Left cardiac atrium (tissue), 4 donors: ENCODE results near the gene BNC2. TPM values are rescaled to one million over a fixed set of nuclear protein-coding genes. Genes with fewer than 3 reads are reported as not detected.

ENCODE experiments used
- ATAC-seq, 2 donors: fragments of 200-7000 bp; cut with Tn5 transposase; one replicate each; pipeline ENCODE4 v1.9.1; 2020; ENCODE audit warnings: mild to moderate bottlenecking in 2 of 2, moderate library complexity in 2 of 2
- DNase-seq: peaks from one replicate; pipeline ENCODE4 v3.0.0-alpha.2; 2020
- intact Hi-C, 2 donors: fragments of 100-400 bp; cut with DNase I; formaldehyde crosslinking; loops; one replicate each; pipeline versions ENCODE4 v1.14.1 to v1.15.1; 2022 to 2023
- total RNA-seq, 2 donors: library from RNA; stranded (reverse); fragmentation: NEBNext Ultra II Directional; extraction: Animal tissue kit (Norgen Biotek cat#: 25700); gene quantifications; one replicate each; pipeline ENCODE4 v1.2.1, GENCODE V29; 2021
- donor health status: DM: no; HTN: yes; CAD: no.
- donor health status: DM: no; HTN: yes; CAD: no; lungs with severe emphysema.
- donor health status: DM: yes; HTN: yes; CAD: no.
- donor health status: Dilated cardiomyopathy.

Gene BNC2
- total RNA-seq, 2 donors from 2014 or later, result 55.1 to 100.0 TPM

GRCh38 chr9:16426716-16427115 is 443.8 kb downstream of the BNC2 start:
- intact Hi-C loops, result no loop called here
- DNase-seq, result no peak
- ATAC-seq, result no peak

GRCh38 chr9:16425562-16426231 is 444.8 kb downstream of the BNC2 start:
- DNase-seq (no peak), ATAC-seq (no peak)
- intact Hi-C loops, result no loop called here

- no peak for DNase-seq
- intact Hi-C loops, result no loop called here
- no peak for ATAC-seq
Observed at GRCh38 chr9:16422114-16422513, 448.4 kb downstream of the BNC2 start.

- ATAC-seq (no peak), DNase-seq (no peak)
Observed at GRCh38 chr9:16421532-16421931, 448.9 kb downstream of the BNC2 start.

GRCh38 chr9:16419124-16419523 is 451.3 kb downstream of the BNC2 start:
- intact Hi-C loops, result loop anchor here in 1 of 2 donors (10.0 kb wide), 1 partner anchor 224 kb away; no protein-coding TSS in a partner anchor
- no peak for ATAC-seq
- no peak for DNase-seq

More at GRCh38 chr9:16421532-16421931, 448.9 kb downstream of the BNC2 start:
- intact Hi-C loops, result no loop called here

- intact Hi-C loops, result loop anchor here in 1 of 2 donors (10.0 kb wide), 1 partner anchor 224 kb away; no protein-coding TSS in a partner anchor
- ATAC-seq (no peak), DNase-seq (no peak)
Observed at GRCh38 chr9:16418721-16419120, 451.7 kb downstream of the BNC2 start.

GRCh38 chr9:16417749-16418148 is 452.7 kb downstream of the BNC2 start:
- ATAC-seq, result no peak
- intact Hi-C loops, result loop anchor here in 1 of 2 donors (10.0 kb wide), 1 partner anchor 223 kb away; no protein-coding TSS in a partner anchor
- no peak for DNase-seq

- intact Hi-C loops, result loop anchor here in 1 of 2 donors (10.0 kb wide), 1 partner anchor 222 kb away; no protein-coding TSS in a partner anchor
- peak in 1 of 2 donors; percentile 44 for ATAC-seq
Observed at GRCh38 chr9:16417161-16417560, 453.3 kb downstream of the BNC2 start.

GRCh38 chr9:16414451-16414850 is 456.0 kb downstream of the BNC2 start:
- DNase-seq (no peak), ATAC-seq (no peak)
- intact Hi-C loops, result loop anchor here in 1 of 2 donors (10.0 kb wide), 1 partner anchor 220 kb away; no protein-coding TSS in a partner anchor

More at GRCh38 chr9:16417161-16417560, 453.3 kb downstream of the BNC2 start:
- no peak for DNase-seq

- ATAC-seq, result peak; percentile 58 to 89
- peak; percentile 18 for DNase-seq
- intact Hi-C loops, result loop anchor here in 1 of 2 donors (10.0 kb wide), 1 partner anchor 219 kb away; no protein-coding TSS in a partner anchor
Observed at GRCh38 chr9:16413509-16414016, 456.9 kb downstream of the BNC2 start.

GRCh38 chr9:16412740-16413139 is 457.7 kb downstream of the BNC2 start:
- ATAC-seq, result no peak

GRCh38 chr9:16411311-16411710 is 459.2 kb downstream of the BNC2 start:
- intact Hi-C loops, result loop anchor here in 1 of 2 donors (10.0 kb wide), 1 partner anchor 217 kb away; no protein-coding TSS in a partner anchor

More at GRCh38 chr9:16412740-16413139, 457.7 kb downstream of the BNC2 start:
- intact Hi-C loops, result loop anchor here in 1 of 2 donors (10.0 kb wide), 1 partner anchor 218 kb away; no protein-coding TSS in a partner anchor
- no peak for DNase-seq

GRCh38 chr9:16410601-16411280 is 459.7 kb downstream of the BNC2 start:
- ATAC-seq, result peak in 1 of 2 donors; percentile 30
- intact Hi-C loops, result loop anchor here in 1 of 2 donors (10.0 kb wide), 1 partner anchor 216 kb away; no protein-coding TSS in a partner anchor

More at GRCh38 chr9:16411311-16411710, 459.2 kb downstream of the BNC2 start:
- ATAC-seq (no peak), DNase-seq (no peak)

GRCh38 chr9:16407617-16408016 is 462.9 kb downstream of the BNC2 start:
- ATAC-seq, result no peak
- intact Hi-C loops, result no loop called here
- DNase-seq, result no peak

More at GRCh38 chr9:16410601-16411280, 459.7 kb downstream of the BNC2 start:
- DNase-seq, result no peak

GRCh38 chr9:16406526-16407225 is 463.8 kb downstream of the BNC2 start:
- DNase-seq, result no peak
- no peak for ATAC-seq
- intact Hi-C loops, result no loop called here

- ATAC-seq (no peak), DNase-seq (no peak)
- intact Hi-C loops, result no loop called here
Observed at GRCh38 chr9:16405421-16405820, 465.0 kb downstream of the BNC2 start.

GRCh38 chr9:16401701-16402100 is 468.8 kb downstream of the BNC2 start:
- intact Hi-C loops, result no loop called here
- DNase-seq, result no peak
- no peak for ATAC-seq

GRCh38 chr9:16398691-16399090 is 471.8 kb downstream of the BNC2 start:
- ATAC-seq, result peak in 1 of 2 donors; percentile 59
- no peak for DNase-seq
- intact Hi-C loops, result loop anchor here in 1 of 2 donors (10.0 kb wide), 1 partner anchor 64 kb away; no protein-coding TSS in a partner anchor

- ATAC-seq (no peak), DNase-seq (no peak)
- intact Hi-C loops, result loop anchor here in 1 of 2 donors (10.0 kb wide), 1 partner anchor 62 kb away; no protein-coding TSS in a partner anchor
Observed at GRCh38 chr9:16396389-16396788, 474.1 kb downstream of the BNC2 start.
